Hepatic stellate cell (primary cell): Measurements from ENCODE around the gene CORO2B.
A peak's percentile ranks its signal among the peaks of the same experiment; 100 is the strongest.

Experiments used
- DNase-seq: peaks from one replicate; pipeline ENCODE4 v3.0.0; 2011; ENCODE audit warnings: low spot score

CORO2B gene

GRCh38 chr15:68578980-68579935 is at the start of gene CORO2B:
CORO2B (plus strand) TSS chr15:68578993; CDS start chr15:68579263, 270 bp downstream.
- peak; percentile 54 for DNase-seq

- DNase-seq = no peak
Observed at GRCh38 chr15:68531387-68532179, 47.2 kb upstream of the CORO2B start.

GRCh38 chr15:68536331-68537095 is 42.3 kb upstream of the CORO2B start:
- DNase-seq = peak; percentile 72

GRCh38 chr15:68537097-68537496 is 41.7 kb upstream of the CORO2B start:
- no peak for DNase-seq

GRCh38 chr15:68537506-68537905 is 41.3 kb upstream of the CORO2B start:
- no peak for DNase-seq

- no peak for DNase-seq
Observed at GRCh38 chr15:68538311-68538710, 40.5 kb upstream of the CORO2B start.

- no peak for DNase-seq
Observed at GRCh38 chr15:68541743-68542142, 37.0 kb upstream of the CORO2B start.

GRCh38 chr15:68542348-68542747 is 36.4 kb upstream of the CORO2B start:
- no peak for DNase-seq

GRCh38 chr15:68542771-68543164 is 36.0 kb upstream of the CORO2B start:
- no peak for DNase-seq

- peak; percentile 90 for DNase-seq
Observed at GRCh38 chr15:68543165-68544008, 35.4 kb upstream of the CORO2B start.

GRCh38 chr15:68546318-68546717 is 32.5 kb upstream of the CORO2B start:
- no peak for DNase-seq

- no peak for DNase-seq
Observed at GRCh38 chr15:68548364-68548763, 30.4 kb upstream of the CORO2B start.

- DNase-seq = no peak
Observed at GRCh38 chr15:68550004-68550403, 28.8 kb upstream of the CORO2B start.

- peak; percentile 50 for DNase-seq
Observed at GRCh38 chr15:68550498-68551295, 28.1 kb upstream of the CORO2B start.

- DNase-seq = no peak
Observed at GRCh38 chr15:68551296-68551635, 27.5 kb upstream of the CORO2B start.

- peak; percentile 37 for DNase-seq
Observed at GRCh38 chr15:68552344-68552743, 26.4 kb upstream of the CORO2B start.

GRCh38 chr15:68552773-68553172 is 26.0 kb upstream of the CORO2B start:
- DNase-seq = peak; percentile 43

GRCh38 chr15:68553314-68553993 is 25.3 kb upstream of the CORO2B start:
- DNase-seq = no peak

- peak; percentile 64 for DNase-seq
Observed at GRCh38 chr15:68553994-68554720, 24.6 kb upstream of the CORO2B start.
